Mammary epithelial cell (primary cell): Measurements from ENCODE around the gene LUC7L.

Experiments
- CTCF ChIP-seq, 2 donors: IDR thresholded peaks in 1 of 2; conservative IDR thresholded peaks in 1 of 2; 2 replicates each; pipeline ENCODE4 v1.5.1; 2011 to 2012; ENCODE audit warnings: inconsistent platforms in 2 of 2, low read length in 2 of 2, mild to moderate bottlenecking in 2 of 2, control low read depth in 1 of 2, low read depth in 1 of 2; ENCODE audit not compliant: insufficient read depth in 1 of 2; ENCODE audit errors: extremely low read depth in 1 of 2
- EZH2 ChIP-seq: IDR thresholded peaks from 2 replicates; pipeline ENCODE4 v1.6.1; 2012; ENCODE audit warnings: low read length, inconsistent platforms, borderline replicate concordance

- TF ChIP-seq EZH2 (no peak), CTCF (conservative IDR thresholded peaks at IDR 0.05 in 1 of 2, IDR thresholded peaks at IDR 0.05 in 1 of 2; ENCODE audit: extremely low read depth in 1 of 2, insufficient read depth in 1 of 2, low read depth in 1 of 2, low read length in 2 of 2) (no peak)
Observed at GRCh38 chr16:266258-267164, 37.3 kb upstream of the LUC7L start.
